CD4-positive, alpha-beta T cell treated with Interleukin-21 for 1 hour (primary cell): Measurements from ENCODE around the gene VPS33B.

Source experiments
- DNase-seq: peaks from one replicate; pipeline ENCODE4 v3.0.0-alpha.2; 2020

The VPS33B gene

DNA sequence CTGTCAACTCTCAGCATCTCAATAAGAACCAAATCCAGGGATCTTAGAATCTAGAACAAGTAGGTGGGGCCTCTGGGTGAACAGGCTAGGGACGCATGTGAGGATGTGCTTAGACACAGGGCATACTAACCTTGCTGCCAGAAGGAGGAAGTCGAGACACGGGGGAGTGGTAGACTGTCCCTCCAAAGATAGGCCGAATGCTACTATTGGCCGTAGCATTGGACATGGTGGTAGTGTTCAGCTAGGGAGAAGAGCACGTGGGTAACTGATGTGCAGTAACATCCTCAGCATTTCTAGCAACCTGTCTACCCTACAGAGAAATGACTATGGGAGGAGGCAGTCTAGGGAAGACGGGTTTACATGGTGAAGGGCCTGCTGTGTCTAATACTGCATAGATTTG lies 52.1 kb downstream of the VPS33B start:
- no peak for DNase-seq

DNA sequence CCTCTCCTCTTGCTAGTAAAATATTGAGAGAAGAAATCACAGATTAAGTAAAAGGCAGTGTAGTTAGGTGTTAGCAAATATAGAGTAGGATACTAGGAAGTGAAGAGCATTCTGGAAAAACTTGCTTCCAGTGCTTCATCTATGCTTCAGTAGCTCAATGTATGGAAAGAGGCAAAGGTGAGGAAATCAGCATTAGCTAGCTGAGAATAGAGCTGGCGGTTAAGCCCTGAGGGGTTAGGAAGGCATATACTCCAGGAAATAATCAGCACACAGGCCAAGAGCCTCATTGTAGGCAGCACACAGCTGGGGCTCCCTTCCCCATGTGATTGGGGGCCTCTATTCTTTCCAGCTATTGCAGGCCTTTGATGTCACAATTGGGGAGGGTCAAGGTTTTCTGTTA lies 54.0 kb downstream of the VPS33B start:
- DNase-seq: no peak

DNA sequence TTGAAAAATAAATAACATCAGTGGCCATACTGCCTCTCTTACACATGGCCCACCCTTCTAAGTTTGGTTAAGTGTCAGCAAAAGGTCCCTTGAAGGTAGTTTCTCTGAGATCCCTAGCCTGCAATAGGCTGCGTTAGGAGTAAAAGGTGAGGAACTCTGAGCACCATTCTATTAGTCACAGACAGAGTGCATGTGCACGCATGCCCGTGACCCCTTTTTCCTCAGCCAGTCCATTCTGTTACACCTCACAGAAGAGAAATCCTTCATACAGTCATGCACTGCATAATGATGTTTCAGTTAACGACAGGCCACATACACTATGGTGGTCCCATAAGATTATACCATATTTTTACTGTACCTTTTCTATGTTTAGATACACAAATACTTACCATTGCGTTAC lies 55.2 kb downstream of the VPS33B start:
- no peak for DNase-seq

DNA sequence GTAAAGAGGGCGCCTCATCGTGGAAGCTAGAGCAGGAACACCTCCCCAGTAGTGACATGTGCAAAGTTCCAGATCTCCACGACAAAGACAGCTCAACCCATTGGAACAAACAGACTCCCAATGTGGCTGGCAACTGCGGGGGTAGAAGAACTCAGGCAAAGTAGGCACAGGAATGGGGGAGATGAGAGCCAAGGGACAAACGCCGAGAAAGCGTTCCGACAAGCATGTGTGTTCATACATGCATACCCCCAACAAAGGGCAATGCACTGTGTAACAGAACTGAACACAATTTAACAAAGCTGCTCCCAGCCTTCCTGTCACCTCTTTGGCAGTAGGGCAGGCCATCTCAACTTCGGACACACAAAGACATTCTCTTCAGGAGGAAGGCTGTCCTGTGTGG lies 56.1 kb downstream of the VPS33B start:
- DNase-seq: no peak

DNA sequence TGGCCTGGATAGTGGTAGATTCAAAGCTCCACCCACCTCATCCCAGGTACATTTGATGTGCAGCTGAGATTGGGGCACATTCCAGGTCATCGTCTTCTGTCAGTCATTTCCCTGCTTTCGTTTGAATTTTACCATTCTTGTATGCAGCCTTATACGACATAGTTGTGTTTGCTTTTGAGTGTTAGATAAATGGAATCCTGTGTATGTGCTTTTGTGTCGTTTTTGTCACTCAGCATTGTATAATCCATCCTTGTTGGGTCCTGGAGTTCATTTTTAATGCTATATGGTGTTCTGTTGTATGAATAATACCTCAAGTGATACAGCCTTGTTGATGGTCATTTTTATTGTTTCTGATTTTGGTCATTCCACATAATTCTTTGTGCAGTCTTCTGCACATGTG lies 60.4 kb downstream of the VPS33B start:
- no peak for DNase-seq

DNA sequence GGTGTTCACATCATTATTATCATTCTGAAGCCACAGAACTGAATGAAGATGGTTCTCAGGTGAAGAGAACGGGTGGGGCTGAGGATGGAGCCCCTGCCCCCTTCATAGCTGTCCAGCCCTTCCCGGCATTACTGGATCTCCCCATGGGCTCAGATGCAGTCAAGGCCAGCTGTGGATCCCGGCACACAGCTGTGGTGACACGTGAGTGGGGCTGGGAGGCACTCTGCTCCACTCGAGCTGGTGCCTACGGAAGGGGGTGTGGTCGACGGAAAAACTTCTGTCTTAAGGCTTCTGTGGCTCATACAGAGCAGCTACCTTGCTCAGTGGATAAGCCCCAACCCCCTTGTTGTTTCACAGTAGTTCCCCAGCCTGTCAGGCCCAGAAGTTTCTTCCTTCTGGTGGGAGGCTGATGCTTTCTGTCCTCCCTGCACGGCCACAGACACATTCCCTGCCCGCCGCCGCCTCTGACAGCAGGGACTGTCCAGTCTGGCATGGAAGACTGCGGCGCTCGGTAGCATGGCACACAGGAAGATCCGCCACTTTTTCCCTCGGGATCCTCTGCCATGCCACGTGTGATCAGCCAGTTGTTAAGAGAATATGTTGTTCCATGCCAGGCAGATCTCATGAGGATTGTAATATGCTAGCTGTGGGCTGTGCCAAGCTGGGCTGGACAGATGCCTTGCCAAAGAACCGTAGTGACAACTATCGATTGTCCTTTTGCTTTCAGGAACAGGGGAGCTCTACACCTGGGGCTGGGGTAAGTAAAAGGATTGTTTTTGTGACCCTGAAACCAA lies 61.9 kb downstream of the VPS33B start:
- no peak for DNase-seq

DNA sequence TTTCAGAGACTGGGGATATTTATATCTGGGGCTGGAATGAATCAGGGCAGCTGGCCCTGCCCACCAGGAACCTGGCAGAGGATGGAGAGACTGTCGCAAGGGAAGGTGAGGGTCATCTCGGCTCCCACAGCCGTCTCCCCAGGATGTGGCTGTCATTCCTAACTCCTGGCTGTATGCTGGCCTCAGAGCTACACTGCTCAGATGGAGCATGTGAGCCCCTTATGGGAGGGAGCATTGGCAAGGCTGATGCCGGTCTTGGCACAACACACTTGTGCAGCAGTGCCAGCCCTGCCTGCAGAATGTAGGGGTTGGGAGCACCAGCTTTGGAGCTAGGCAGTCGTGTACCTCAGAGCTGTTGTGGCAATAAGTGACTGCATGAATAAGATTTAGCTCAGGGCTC lies 62.5 kb downstream of the VPS33B start:
- no peak for DNase-seq

DNA sequence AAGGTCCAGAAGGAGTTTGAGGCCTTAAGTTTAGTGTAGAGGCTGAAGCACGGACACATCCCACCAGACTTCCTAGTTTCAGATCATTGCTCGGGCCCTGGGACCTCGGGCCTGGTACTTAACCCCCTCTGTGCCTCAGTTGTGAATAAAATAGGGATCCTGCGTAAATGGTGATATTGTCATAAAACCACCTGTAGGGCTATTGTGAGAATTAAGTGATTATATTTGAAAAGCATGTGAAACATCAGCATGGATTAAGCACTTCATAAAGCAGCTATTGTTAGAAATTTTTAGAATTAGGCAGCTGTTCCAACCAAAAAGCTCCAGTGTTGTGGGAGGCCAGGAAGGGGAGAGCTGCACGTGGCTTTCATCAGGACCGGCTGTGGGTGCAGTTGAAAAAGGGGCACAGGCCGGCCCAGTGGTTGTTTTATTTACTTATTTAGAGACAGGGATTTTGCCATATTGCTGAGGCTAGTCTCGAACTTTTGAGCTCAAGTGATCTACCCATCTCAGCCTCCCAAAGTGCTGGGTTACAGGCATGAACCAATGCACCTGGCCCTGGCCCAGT lies 63.3 kb downstream of the VPS33B start:
- no peak for DNase-seq

DNA sequence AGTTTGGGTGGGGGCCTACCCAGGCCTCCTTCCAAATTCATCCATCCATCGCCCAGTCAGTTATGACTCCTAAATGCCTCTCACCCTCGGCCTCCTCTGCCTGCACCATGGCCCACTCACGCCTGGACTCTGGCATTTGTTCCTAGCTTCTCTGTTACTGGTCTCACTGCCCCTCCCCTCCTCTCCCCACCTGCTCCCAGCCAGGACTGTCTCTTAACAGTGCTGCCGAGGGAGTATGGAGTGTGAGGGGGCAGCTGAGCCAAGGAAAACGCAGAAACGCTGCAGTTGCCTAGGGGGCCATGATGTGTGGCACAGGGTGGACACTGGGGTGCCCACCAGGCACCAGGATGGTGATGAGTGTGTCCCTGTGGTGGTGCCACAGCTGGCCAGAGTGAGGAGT lies 64.6 kb downstream of the VPS33B start:
- DNase-seq: no peak

DNA sequence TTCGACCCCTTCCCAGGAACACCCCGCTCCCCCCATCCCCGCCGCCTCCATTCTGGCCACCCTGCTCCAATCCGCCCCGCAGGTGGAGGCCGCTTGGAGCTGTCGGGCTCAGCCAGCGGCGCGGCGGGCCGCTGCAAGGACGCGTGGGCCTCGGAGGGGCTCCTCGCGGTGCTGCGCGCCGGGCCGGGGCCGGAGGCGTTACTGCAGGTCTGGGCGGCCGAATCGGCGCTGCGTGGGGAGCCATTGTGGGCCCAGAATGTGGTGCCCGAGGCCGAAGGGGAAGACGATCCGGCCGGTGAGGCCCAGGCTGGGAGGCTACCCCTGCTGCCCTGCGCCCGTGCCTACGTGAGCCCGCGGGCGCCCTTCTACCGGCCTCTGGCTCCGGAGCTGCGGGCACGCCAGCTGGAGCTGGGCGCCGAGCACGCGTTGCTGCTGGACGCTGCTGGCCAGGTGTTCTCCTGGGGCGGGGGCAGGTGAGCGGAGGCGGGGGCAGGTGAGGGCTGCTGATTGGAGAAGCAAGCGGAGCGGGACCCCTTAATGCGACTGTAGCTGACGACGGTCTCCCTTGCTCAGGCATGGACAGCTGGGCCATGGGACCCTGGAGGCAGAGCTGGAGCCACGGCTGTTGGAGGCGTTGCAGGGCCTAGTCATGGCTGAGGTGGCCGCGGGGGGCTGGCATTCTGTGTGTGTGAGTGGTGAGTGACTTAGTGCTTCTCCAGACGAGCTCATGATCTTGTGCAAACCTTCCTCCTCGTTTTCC lies 65.2 kb downstream of the VPS33B start:
- no peak for DNase-seq

DNA sequence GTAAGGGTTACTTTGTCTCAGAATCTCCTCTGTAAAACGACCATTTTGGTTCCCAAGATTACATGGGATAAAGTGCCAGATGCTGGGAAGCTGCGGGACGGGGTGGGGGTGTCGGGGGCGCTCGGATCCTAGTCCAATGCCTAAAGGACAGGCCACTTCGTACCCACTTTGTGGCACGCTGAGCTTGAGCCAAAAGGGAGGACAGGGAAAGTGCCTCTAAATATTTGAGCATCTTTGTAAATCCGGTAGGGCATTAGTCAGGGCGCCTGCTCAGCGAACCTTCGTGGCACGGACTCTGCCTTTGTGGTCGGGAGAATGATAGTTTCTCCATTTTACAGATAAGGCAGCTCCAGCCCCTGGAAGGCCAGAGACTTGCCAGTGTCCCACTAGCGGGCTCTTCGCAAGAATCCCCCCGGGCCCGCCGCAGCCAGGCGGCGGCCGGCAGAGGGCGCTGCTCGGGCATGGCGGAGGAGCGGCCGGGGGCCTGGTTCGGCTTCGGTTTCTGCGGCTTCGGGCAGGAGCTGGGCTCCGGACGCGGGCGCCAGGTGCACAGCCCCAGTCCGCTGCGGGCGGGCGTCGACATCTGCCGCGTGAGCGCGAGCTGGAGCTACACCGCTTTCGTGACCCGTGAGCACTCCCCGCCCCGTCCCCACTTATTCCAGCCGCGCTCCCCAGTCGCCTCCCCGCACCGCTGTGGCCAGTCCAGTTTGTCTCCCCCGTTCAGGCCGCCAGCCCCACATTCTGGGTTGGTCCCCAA lies 65.9 kb downstream of the VPS33B start:
- peak; percentile 67 for DNase-seq

DNA sequence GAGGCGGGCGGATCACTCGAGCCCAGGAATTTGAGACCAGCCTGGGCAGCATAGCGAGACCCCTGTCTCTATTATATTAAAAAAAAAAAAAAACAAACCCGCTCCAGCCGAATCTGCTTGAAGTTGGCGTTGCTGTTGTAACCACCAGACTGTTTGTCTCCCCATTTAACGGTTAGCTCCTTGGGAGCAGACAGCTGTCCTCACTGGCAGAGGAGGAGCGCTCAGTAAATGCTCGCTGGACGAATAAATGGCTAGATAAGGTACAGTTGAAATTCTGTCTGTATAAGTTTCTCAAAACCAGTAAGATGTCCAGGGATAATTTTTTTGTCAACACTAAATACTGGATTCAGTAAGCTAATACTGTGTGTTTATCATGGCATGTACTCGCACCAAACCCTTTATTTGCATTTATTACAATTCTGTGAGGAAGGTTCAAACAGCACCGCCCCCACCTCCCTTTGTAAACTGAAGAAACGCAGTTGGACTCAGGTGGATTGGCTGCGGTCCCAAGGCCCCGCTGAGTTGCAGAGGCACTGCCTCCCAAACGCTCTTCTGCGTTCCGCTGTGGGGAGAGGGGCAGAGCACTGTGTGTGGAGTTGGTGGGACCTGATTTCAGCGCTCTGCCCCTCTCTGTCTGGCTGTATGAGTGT lies 66.6 kb downstream of the VPS33B start:
- no peak for DNase-seq

DNA sequence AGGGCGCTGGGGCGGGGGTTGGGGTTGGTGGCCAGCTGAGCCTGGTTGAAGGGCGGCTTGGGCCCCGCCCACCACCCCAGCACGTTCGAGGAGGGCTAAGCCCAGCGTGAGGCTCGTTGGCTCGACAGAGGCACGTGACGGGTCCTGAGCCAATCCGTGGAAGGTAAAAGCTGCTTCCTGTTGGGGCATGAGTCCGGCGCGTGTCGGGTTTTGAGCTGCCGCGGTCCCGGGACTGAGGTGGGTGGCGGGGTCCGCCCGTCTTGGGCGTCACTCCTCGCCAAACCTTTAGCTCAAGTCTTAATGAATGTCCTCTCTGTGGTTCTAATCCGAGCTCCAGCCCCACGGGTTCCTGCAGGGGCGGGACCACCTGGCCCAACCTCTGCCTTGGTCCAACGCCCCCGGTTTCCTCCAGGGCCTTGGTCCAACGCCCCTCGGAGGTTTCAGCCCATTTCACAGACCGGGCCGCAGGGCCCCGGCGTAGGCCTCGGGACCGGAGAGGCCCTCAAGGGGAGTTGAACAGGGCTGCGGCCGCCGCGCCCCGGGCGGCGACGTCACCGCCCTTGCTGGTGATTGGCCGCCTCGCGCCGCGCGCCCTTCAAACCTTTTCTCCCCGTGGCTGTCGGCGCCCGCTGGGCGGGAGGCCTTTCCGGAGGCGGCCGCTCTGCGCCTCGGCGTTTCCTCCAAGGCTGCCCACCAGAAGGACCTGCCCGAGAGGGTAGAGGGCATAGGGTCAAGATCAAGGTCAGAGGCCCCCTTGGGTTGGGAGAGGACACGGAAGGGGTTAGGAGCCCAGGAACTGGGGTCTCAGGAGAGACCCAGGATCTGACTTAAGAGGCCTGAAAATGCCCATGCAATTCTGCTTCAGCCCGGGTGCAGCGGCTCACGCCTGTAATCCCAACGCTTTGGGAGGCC lies 67.4 kb downstream of the VPS33B start, which contains the start of gene RCCD1:
Gene RCCD1, plus strand, starts transcription at position 173 of the 912 bp plus-strand sequence. CDS start 1,851 bp downstream, outside the sequence.
- DNase-seq: peak; percentile 90

DNA sequence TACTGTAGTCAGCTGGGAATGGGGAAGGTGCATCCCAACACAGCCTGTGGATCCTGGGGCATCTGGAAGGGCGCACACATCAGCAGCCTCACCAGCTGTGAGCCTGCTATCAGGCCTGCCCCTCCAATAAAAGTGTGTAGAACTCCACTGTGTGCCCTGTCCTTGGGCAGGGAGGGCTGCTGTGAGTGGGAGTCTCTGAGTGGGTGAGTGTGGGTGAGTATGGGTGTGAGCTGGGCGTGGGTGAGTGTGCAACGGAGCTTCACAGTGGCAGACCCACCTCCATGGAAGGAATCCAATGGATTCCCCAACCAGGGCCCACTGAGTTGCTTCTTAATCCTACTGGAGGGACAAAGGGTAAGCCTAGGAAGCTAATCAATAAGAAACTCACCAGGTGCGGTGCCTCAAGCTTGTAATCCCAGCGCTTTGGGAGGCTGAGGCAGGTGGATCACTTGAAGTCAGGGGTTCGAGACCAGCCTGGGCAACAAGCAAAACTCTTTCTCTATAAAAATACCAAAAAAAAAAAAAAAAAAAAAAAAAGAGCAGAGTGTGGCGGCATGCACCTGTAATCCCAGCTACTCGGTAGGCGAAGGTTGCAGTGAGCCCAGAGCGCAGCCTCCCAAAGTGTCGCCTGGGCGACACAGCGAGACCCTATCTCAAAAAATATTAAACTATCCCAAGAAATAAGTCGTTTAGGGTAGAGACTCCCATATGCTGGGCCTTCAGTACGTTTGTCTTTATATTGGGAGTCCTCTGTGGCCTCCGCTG lies 68.3 kb downstream of the VPS33B start:
- no peak for DNase-seq

DNA sequence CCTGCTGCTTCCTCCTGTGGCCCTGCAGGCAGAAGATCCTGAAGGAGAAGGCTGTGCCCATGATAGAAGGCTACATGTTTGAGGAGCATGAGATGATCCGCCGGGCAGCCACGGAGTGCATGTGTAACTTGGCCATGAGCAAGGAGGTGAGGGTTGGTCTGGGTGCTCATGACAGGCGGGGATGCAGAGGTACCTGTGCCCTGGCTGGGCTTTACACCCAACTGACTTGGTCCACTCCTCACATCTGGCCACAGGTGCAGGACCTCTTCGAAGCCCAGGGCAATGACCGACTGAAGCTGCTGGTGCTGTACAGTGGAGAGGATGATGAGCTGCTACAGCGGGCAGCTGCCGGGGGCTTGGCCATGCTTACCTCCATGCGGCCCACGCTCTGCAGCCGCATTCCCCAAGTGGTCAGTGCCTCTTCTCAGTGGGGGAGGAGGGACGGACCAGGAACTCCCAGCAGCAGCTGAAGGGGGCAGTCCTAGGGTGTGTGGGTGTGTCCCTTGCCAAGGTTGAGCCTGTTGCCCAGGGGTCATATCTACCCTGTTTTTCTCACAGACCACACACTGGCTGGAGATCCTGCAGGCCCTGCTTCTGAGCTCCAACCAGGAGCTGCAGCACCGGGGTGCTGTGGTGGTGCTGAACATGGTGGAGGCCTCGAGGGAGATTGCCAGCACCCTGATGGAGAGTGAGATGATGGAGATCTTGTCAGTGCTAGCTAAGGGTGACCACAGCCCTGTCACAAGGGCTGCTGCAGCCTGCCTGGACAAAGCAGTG lies 69.3 kb downstream of the VPS33B start:
- no peak for DNase-seq

DNA sequence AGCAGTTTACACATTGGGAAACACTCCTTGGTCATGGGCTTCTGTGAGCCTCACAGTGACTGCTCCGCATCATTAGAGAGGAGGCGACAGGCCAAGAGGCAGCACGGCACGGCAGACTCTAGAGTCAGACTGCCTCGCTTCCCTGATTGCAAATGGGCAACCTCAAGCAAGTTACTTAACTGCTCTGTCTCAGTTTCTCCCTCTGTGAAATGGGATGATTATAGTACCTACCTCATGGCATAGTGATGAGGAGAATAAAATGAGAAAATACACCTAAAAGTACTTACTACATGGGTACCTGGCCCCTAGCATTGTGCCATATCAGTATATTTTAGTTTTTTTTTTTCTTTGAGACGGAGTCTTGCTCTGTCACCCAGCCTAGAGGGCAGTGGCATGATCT lies 71.7 kb downstream of the VPS33B start:
- no peak for DNase-seq

DNA sequence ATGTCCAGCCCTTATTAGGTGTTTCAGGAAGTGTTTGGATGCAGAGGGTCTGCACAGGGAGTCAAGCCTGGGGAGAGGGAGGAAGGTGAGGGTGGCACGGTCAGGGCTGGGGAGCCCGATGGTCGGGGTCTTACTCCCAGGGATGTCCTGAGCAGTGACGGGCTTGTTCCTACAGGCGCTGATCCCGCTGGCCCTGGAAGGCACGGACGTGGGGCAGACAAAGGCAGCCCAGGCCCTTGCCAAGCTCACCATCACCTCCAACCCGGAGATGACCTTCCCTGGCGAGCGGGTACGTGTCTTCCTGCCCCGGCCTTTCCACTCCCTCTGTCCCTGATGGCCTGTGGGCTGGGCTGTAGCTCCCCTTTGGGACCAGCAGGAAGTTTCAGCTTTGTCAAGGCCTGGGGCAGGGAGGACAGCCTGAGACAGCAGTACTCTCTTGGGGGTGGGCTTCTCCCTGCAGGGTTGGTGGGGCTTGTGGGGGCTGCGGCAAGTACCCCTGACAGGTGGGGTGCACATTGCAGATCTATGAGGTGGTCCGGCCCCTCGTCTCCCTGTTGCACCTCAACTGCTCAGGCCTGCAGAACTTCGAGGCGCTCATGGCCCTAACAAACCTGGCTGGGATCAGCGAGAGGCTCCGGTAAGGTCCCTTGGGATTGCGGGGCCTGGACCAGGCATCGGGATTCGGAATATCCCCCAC lies 72.3 kb downstream of the VPS33B start:
- no peak for DNase-seq
